Epithelial cell of esophagus (primary cell): Measurements from ENCODE around the gene UBIAD1.

ENCODE experiments used
- DNase-seq: peaks from one replicate; pipeline ENCODE4 v3.0.0; 2010; ENCODE audit warnings: low read depth
- H3K4me3 ChIP-seq: 2 replicates; pipeline ENCODE4 v1.5.1; 2011; ENCODE audit warnings: mild to moderate bottlenecking, low read length, control low read depth
- CTCF ChIP-seq: IDR thresholded peaks from 2 replicates; pipeline ENCODE4 v1.5.1; 2011; ENCODE audit warnings: low read depth, mild to moderate bottlenecking, low read length, control low read depth, inconsistent platforms; ENCODE audit not compliant: insufficient read depth; ENCODE audit errors: missing control alignments

UBIAD1 gene

GRCh38 chr1:11272832-11273594 lies at the start of gene UBIAD1:
UBIAD1 (plus strand) TSS chr1:11273198; CDS start chr1:11273532, 334 bp downstream.
- peak; percentile 33 for TF ChIP-seq CTCF
- peak; percentile 91 for DNase-seq
- peak within 1 kb of the TSS; percentile 74 for H3K4me3 ChIP-seq

GRCh38 chr1:11227106-11228077 lies 45.6 kb upstream of the UBIAD1 start:
- no peak for TF ChIP-seq CTCF
- DNase-seq = no peak
- no peak overlapping the region for H3K4me3 ChIP-seq

- DNase-seq = no peak
- no peak for TF ChIP-seq CTCF
- no peak overlapping the region for H3K4me3 ChIP-seq
These were observed 43.8 kb upstream of the UBIAD1 start for GRCh38 chr1:11229203-11229602.

- H3K4me3 ChIP-seq = no peak overlapping the region
- no peak for TF ChIP-seq CTCF
- DNase-seq = no peak
These were observed 39.8 kb upstream of the UBIAD1 start for GRCh38 chr1:11233208-11233607.

GRCh38 chr1:11237356-11237755 lies 35.6 kb upstream of the UBIAD1 start:
- no peak overlapping the region for H3K4me3 ChIP-seq
- DNase-seq = no peak
- TF ChIP-seq CTCF = no peak

- no peak for TF ChIP-seq CTCF
- no peak for DNase-seq
- no peak overlapping the region for H3K4me3 ChIP-seq
These were observed 34.7 kb upstream of the UBIAD1 start for GRCh38 chr1:11238311-11238710.
